Measurements from ENCODE around the gene TM4SF1. TPM values are rescaled to one million over a fixed set of nuclear protein-coding genes. Genes with fewer than 3 reads are reported as not detected.
A peak's percentile ranks its signal among the peaks of the same experiment; 100 is the strongest.

Gene TM4SF1
- total RNA-seq, 1 experiment from 2014 or later: 0.66 TPM

DNA sequence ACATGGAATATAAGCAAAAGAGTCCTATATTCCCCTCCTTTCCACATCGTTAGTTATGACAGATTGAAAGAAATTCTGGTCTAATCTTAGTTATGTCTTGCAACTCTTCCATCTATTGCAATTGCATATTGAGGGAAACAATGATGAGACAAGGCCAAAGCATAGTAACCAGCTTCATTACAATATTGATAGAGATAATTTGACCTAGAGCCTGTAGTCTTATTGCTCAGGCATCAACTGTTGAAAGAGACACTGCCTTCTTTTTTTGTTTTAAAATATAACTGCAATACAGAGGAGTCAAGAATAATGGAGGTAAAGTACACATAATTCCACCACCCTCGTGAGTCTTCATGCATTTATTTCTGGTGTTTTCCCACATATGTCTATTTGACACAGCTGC is 46.1 kb downstream of the TM4SF1 start:
- ChIA-PET POLR2A (no interaction called here), RAD21 (ENCODE audit: low non-redundant PET in 1 of 2, low total read pairs in 2 of 2, uncharacterized antibody in 2 of 2, unreplicated experiment in 2 of 2) (no interaction called here), CTCF (interaction anchor here (1.5 kb wide), 1 partner anchor 31 kb away, joined by 5 read pairs; no protein-coding TSS in a partner anchor)
- Histone ChIP-seq H2AFZ (ENCODE audit: low read depth, low read length, poor library complexity, severe bottlenecking) (peak overlapping the region; percentile 60), H3K4me2 (ENCODE audit: low read length) (no peak overlapping the region), H4K20me1 (ENCODE audit: insufficient read depth) (no peaks in the 10 kb centered on the region), H3K9ac (ENCODE audit: low read length) (no peak overlapping the region), H3K9me2 (ENCODE audit: insufficient read depth) (no peaks in the 10 kb centered on the region), H3K4me1 (ENCODE audit: control insufficient read depth in 1 of 2, insufficient read depth in 2 of 2, low read length in 2 of 2) (peaks cover 0 to 39% of the 10 kb centered on the region in 2 experiments; a peak in 2 of 4 replicates), H3K27ac (ENCODE audit: low read depth, low read length) (no peak overlapping the region), H3K9me3 (ENCODE audit: control insufficient read depth in 1 of 2, insufficient read depth in 1 of 2, low read depth in 1 of 2, low read length in 2 of 2) (no peaks in the 10 kb centered on the region), H3K36me3 (ENCODE audit: control insufficient read depth in 1 of 2, insufficient read depth in 2 of 2, low read length in 2 of 2) (no peaks in the 10 kb centered on the region), H3K4me3 (replicated peaks in 1 of 2; ENCODE audit: low read depth in 1 of 2, low read length in 2 of 2) (no peak overlapping the region), H3K27me3 (ENCODE audit: insufficient read depth, low read length) (no peaks in the 10 kb centered on the region), H3K79me2 (ENCODE audit: insufficient read depth, low read length) (no peaks in the 10 kb centered on the region)
- intact Hi-C loops (cut with micrococcal nuclease): no loop called here
- ATAC-seq (no peak), DNase-seq (ENCODE audit: low read depth, low spot score) (no peak)
- no TSS peak for BruUV-seq (replicated peaks)
- TF ChIP-seq SRF (IDR thresholded peaks at IDR 0.05; ENCODE audit: low read depth) (no peak), EZH2 (IDR thresholded peaks at IDR 0.05) (no peak), POLR2A (IDR thresholded peaks at IDR 0.05; ENCODE audit: borderline replicate concordance, extremely low read depth, insufficient read depth, insufficient read length) (no peak), POLR2AphosphoS5 (IDR thresholded peaks at IDR 0.05; ENCODE audit: low read depth, low read length) (no peak), CBX3 (IDR thresholded peaks at IDR 0.05; ENCODE audit: low read depth) (no peak), CEBPB (IDR thresholded peaks at IDR 0.05; ENCODE audit: low read depth) (no peak), JUND (IDR thresholded peaks at IDR 0.05) (no peak)
- TF ChIP-seq, protein P1, sequence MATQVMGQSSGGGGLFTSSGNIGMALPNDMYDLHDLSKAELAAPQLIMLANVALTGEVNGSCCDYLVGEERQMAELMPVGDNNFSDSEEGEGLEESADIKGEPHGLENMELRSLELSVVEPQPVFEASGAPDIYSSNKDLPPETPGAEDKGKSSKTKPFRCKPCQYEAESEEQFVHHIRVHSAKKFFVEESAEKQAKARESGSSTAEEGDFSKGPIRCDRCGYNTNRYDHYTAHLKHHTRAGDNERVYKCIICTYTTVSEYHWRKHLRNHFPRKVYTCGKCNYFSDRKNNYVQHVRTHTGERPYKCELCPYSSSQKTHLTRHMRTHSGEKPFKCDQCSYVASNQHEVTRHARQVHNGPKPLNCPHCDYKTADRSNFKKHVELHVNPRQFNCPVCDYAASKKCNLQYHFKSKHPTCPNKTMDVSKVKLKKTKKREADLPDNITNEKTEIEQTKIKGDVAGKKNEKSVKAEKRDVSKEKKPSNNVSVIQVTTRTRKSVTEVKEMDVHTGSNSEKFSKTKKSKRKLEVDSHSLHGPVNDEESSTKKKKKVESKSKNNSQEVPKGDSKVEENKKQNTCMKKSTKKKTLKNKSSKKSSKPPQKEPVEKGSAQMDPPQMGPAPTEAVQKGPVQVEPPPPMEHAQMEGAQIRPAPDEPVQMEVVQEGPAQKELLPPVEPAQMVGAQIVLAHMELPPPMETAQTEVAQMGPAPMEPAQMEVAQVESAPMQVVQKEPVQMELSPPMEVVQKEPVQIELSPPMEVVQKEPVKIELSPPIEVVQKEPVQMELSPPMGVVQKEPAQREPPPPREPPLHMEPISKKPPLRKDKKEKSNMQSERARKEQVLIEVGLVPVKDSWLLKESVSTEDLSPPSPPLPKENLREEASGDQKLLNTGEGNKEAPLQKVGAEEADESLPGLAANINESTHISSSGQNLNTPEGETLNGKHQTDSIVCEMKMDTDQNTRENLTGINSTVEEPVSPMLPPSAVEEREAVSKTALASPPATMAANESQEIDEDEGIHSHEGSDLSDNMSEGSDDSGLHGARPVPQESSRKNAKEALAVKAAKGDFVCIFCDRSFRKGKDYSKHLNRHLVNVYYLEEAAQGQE (IDR thresholded peaks at IDR 0.05; ENCODE audit: low read depth): no peak
